GM19025 (cell line): ENCODE results near the gene C1orf52.

Experiments used
- ATAC-seq: cut with Tn5 transposase; IDR thresholded peaks from one replicate; pipeline ENCODE4 v1.9.1; 2021; ENCODE audit warnings: mild to moderate bottlenecking, low read depth, moderate library complexity; ENCODE audit not compliant: unreplicated experiment

Gene C1orf52

DNA sequence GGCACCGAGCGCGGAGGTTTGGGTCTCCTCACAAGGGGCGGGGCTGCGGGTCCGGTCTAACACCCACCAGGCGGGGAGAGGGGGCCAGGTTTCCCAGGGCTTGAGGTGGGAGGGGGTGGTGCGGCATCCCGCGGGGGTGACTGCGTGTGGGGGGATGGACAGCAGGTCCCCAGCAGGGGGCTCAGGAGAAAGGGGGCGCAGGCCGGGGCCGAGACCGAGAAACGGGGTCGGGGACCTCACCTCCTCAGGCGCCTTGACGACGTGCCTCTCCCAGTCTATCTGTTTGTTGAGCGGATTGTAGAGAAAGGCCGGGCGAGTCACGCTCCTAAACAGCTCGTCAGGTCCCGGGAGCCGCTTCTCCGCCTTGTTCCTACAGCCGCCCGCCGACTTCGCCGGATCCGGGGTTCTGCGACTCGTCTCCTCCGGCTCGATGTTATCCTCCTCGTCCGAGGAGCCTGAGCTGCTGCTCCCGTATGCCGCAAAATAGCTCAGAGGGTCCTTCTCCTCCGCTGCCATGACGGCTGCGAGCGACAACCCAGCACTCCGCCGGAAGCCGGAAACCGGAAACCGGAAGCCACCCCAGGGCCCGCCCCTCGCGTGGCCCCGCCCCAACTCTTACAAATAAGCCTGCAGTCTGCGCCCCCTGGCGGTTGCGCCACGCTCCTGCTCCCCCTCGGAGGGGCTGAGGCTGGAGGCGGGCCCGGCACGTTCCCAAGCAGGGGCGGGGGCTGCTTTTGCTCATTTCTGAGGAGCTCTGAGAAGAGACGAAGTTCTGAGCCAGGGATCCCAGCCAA, at the start of gene C1orf52:
Gene C1orf52, minus strand, starts transcription at position 545 of the 794 bp plus-strand sequence. Its CDS starts 29 bp downstream, at position 516.
- ATAC-seq, result peak; percentile 98

DNA sequence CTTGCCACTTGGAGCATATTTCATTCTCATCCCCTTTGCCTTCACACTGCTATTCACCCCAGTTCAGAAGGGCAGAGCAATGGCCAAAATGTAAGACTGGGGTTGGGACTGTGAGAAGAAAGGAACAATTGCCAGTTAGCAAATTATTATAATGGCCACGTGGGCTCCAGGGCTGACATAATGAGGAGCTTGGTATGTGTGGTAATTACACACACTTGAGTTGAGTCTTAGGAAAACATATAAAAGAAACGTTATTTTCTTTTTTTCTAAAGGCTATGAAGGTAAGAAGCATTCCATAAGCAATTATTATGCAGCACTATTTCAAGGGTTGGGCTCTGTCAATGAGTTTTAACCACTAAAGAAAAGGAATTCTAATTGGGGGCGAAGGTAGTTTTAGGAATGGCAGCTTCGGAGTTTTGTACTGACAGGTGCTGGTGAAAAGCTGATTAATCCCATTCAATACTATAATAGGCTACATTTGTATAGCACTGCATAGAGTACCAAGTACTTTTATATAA, 49.4 kb upstream of the C1orf52 start:
- ATAC-seq, result no peak

DNA sequence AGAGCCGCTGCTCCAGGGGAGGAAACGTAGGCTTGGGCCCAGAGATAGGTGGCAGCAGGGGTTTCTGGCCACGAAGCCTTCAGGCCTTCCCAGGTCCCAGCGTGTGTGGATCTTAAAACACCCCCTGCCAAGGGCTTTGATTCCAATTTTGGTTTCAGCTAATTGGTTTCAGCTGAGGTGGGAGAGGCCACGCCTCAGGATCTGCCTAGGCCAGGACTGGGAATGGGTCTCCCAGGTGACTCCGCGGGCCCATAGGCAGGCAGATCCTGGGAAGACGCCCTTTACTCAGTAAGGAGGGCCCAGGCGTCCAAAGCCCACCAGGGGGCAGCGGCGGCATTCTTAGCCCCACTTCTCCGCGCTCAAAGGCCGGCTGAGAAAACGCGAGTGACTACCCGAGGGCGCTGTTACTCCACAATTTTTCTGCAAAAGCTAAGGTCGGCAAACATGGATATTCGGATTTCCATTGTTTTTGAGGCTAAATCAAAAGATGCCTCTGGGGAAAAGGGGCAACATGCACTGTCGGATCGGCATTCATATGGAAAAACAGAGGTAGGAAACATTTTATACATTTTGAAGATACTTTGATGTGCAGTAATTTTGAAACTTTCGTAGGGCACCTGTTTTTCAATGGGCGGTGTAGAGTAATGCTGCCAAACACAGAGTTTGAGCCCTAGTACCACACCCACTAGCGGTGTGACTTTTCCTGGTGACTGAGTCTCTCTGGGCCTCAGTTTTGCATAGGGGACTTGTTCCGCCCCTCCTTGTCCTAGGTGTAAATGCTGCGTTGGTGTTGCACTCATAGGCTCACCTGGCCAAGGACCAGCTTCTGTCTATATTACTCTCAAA, 48.7 kb upstream of the C1orf52 start:
- ATAC-seq, result peak; percentile 71

DNA sequence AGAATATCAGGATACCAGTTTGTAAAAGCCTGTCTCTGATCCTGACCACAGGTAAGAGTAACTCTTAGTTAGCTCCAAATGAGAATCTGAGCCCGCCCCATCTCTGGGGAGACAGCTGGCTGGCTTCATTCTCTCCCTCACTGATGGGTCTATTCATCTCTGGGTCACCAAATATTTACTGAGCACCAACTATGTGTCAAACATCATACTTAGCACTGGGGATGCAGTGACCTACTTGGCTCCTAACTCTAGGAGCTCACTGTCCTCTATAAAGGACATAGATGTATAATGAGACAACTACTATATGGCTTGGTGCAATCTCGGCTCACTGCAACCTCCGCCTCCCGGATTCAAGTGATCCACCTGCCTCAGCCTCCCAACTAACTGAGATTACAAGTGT, 46.8 kb upstream of the C1orf52 start:
- no peak for ATAC-seq

DNA sequence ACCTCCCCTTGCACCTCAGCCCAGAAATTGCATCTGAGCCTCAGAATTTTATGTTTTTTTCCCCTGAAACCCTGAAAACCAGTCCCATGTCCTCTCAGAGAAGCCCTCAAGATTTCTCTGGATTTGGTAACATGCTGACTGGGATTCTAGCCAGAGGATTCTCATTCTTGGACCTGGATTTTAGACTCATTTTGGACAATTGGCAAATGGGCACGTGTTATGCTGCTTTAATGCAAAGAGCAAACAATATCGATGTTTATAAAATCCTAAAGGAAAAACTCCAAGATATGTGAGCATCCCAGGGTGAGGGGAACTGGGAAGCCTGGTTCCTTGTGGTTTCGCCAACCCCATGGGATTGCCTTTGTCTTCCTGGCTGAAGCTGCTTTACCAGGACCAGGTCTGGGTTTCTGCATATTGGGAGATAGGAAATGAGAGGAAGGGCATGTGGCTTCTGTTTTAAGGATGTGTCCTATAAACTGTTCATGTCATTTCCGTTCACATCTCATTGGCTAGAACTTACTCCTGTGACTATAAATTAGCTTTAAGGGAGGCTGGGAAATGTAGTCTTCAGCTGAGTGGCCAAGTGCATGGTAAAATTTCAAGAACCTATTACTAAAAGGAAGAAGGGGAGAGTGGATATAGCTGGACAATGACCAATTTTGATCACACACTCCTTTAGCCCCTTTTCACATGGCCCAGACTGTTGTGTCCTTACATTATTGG, 44.1 kb upstream of the C1orf52 start:
- no peak for ATAC-seq

DNA sequence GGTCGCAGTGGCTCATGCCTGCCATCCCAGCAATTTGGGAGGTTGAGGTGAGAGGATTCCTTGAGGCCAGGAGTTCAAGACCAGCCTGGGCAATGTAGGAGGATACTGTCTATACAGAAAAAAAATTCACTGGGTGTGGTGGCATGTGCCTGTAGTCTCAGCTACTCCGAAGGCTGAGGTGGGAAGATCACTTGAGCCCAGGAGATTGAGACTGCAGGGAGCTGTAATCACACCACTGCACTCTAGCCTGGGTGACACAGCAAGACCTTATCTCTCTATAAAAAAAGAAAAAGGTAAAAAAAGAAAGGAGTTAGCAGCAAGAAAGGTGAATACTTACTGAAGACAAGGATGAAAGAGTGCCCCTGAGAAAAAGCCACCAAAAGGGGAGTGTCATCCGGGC, 40.7 kb upstream of the C1orf52 start:
- ATAC-seq, result no peak

DNA sequence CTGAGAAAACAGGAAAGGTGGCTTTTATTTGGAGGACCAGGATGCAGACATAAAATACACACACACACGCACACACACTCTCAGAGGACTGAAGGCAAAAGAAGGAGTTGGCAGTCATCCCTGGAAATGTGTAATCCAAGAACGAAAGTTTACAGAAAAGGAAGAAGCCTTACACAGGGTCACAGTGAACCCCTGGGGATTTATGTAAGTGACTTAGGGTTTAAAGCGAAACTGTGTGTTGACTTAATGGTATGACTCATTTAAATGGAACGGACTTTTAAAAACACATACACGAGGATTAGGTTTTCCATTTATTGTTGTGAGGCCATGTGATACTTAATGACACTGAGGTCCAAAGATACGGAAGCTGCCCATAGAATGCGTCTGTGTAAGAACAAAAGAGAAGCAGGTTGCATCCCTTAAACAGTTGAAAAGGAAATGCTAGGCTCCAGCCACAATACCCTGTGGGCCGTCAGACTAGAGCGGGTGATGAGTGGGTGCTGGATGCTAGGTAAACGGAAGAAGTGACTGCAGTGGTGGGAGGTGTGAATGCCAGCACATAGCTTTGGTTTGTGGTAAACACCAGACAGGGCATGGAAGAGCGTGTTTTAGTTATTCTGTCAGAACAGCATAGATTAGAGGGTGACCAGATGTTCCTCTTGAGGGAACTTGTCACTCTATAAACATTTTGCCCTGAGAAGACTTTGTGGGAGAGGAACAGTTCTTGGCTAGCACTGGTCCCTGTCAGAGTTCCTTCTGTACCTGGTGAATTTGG, 38.6 kb upstream of the C1orf52 start:
- ATAC-seq, result peak; percentile 94

DNA sequence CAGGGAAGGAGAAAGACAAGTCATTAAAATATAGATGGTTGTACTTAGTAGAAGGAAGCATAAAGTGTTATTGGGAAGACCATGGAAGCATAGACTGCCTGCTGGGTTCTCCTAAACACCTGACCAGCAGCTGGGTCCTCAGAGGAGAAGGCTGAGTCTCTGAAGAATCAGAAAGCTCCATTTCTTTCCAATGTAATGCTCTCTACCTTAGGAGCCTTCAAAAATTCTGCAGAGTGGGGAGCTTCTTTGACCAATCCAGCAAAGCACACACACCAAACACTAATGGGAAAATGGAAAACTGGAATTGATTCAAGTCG, 38.0 kb upstream of the C1orf52 start:
- no peak for ATAC-seq

DNA sequence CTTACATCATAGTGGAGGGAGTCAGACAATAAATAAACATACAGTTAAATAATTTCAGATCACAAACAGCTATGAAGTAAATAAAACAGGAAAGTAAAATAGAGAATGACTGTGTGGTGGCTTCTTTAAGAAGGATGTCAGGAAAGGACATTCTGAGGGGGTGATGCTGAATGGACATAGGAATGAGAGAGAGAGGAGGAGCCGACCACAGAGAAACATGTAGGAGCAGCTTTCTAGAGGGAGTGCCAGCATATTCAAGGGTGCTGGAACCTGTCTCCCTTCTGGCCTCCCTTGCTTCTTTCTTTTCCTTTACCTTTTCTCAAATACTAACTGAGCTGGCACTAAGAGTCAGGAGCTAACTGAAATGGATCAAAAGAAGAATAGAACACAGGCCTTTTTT, 37.5 kb upstream of the C1orf52 start:
- ATAC-seq, result no peak

DNA sequence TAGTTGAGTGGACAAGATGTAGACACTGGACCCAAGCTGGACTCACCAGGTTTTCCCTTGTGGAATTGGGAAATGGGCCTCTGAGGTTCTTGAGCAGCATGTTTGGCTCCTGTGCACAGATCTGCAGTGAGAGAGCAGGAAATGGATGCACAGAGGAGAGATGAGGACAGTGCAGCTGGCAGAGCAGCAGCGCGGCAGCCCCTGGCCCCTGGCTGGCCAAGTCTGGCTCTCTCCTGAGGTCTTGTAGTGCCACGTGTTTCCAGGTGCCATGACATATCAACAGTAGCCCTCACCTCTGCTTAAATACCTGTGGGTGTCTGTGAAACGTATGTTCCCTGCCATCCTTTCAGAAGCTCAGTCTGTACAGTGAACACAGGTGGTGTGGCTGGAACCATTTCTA, 36.2 kb upstream of the C1orf52 start:
- ATAC-seq, result no peak

DNA sequence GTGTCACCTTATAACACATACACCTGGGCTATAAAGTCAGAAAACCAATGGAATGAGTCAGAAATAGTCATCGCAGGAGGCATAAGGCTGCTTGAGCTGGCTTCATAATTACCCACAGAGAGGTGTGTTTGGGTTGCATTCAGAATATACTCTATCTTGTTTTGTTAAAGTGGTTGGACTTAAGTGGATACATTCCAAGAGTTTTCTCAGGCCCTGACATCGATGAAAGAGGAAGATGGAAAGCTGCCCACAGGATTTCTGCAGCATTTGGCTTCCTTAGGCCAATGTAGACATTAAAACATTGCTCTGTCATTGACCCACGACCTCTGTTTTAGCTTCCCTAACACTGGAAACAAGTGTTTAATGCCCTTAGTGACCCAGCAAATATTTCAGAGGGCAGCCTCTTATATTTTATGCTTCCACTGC, 35.6 kb upstream of the C1orf52 start:
- ATAC-seq, result no peak

DNA sequence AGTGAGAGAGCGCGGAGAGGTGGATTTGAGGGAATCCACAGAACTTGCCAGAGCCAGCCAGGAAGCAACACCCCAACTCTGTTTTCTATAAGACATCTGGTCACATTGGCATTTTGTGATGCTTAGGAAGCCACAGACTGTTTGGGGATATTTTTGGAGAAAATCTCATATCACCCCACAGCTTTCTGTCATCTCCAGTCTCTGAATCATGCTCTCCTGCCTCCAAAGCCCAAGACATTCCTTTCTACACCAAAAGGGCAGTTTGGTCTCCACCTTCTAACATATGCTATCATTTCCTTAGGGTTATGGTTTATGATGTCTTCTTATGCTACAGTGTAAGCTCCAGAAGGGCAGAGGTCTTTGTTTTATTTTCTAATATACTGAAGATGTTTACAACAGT, 31.4 kb upstream of the C1orf52 start:
- no peak for ATAC-seq

DNA sequence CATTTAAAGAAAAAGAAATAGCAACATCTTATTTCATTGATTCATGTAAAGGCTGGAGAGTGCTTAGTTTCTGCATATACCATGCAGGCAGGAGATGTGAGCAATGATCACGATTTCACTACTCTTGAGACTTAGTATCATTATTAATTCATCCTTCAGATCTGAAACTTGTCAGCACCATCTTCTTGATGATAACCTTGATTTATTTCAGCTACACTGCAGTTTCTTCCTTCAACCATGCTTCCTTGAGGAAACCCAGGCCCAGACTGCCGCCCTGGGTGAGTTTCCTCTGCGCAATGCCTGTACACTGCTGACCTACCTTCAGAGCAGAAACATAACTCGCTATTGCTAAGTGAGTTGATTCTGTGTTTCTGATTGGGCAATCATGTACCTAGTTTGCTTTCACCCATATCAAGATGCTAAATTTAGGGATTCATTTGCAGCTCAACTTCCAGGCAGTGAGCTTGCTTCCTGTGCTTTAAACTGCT, 30.4 kb upstream of the C1orf52 start:
- ATAC-seq, result no peak

DNA sequence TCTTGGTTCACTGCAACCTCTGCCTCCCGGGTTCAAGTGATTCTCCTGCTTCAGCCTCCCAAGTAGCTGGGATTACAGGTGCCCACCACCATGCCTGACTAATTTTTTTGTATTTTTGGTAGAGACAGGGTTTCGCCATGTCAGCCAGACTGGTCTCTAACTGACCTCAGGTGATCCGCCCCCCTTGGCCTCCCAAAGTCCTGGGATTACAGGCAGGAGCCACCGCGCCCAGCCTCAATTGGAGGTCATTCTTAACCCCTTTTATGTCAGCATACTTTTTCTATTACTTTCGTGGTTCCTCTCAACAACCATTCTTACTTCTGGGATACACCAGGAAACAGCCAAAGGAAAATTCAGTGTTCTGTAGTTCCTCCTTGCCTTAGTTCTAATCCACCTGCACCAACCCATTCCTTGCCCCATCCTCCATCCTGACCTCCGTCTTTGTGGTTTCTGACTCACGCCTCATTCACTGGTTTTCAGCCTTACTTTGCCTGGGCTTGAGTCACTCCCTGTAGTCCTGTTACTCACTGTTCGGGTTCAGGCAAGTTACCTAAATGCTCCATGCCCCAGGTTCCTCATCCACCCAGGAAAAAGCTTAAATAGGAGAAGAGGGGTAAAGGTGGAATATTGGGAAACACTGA, 29.9 kb upstream of the C1orf52 start:
- ATAC-seq, result no peak

DNA sequence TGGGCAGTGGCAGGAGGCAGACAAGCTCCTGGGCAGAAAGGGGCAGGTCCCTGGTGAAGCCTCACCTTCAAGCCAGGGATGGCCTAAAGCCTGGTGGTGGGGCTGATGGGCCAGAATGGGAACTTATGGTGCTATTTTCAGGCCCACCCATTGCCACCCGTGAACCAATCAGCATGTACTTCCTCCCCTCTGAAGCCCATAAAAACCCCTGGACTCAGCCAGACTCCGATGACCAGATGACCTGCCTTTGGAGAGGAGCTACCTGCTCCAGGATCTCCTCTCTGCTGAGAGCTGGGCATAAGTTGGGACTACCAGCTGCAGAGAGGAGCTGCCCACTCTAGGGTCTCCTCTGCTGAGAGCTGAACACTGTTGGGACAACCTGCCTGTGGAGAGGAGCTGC, 24.7 kb upstream of the C1orf52 start:
- no peak for ATAC-seq

DNA sequence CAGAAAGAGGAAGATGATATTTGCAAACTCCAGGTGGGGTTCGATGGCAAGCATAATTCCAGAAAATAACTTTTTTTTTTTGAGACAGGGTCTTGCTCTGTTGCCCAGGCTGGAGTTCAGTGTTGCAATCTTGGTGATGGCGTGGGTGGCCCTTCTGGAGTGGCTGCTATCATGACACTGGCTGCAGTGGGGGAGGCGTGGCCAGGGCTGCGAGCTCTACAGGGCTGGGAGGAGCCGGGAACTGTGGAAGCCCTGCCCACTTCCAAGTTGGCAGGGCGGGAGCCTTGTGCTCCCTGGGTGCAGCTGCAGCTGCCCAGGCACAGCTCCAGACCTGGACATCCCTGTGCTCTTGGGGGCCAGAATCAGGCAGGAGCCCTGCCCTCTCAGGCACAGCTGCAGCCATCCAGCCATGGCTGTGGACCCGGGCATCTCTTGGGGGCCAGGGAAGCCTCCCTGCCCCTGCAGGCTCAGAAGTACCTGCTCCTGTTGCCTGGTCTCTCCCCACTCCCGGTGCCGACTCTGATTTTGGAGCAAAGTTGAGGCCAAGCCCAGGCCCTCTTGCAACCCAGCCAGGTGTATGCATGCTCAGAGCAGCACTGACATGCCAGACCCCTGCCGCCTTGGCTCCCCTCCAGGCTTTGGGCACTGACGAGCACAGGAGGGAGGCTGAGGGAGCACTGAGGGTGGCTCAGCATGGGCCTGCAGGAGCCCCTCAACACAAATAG, 24.2 kb upstream of the C1orf52 start:
- no peak for ATAC-seq

DNA sequence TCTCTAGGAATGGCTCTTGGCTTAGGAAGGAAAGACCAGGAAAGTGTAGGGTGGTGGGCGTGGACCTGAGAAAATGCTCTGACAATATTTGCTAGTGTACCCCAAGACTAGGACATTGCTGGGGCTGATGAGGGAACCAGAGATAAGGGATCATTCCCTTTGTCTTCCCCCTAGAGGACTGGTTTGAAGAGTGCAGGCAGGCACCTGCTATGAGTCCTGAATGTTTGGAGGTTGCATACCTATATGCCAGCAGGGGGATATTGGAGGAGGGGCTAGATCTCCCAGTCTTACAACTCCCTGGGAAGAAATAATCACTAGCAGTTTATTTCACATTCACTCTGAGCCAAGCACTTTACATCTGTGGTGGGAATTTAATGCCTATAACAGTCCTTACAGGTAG, 23.0 kb upstream of the C1orf52 start:
- ATAC-seq, result no peak

DNA sequence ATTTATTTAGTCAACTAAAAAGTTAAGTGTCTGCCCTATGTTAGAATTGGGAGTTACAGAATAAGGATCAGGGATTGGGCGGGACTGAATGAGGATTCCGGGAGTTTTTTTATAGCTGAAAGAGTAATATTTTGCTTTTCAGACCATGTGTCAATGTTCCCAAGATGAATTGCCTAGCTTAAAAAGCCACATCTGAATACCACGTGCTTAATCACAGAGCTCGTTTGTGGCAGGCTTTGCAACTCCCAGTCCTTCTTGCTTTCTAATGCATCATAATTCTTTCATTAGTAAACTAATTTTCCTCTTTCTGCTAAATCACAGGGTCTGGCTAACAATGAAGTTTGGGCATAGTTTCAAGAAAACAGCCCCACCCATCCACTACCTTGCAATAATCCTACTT, 21.2 kb upstream of the C1orf52 start:
- no peak for ATAC-seq

DNA sequence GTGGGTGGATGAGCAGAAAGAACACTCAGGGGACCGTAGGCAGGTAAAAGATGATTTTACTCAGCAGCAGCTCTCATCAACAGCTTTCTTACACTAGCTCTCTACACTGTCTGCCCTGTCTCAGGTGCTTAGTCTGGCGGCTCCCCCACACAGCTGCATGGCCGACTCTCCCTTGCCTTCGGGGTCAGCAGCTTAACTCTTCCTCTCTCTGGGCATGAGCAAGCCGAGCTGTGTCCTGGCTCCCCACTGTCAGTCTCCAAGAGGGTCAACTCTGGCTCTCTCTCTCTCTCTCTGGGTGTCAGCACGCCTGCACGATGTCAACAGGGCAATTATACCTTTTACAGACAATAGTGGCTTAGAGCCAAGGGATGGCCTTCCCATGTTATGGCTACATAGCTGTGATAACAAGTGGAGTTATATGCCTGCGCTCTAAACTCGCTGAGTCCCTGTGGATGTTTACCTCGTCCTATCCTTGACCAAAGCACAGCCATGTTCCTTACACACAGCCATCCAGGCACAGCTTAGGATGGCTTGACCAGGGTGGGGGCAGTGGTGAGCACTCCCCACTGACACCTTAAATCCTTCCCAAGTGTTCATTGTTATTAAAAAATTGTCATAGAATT, 20.1 kb upstream of the C1orf52 start:
- ATAC-seq, result no peak
